GM21367 (cell line): ENCODE results near the gene PLCB3.

Experiments used
- ATAC-seq: cut with Tn5 transposase; IDR thresholded peaks from one replicate; pipeline ENCODE4 v1.9.1; 2021; ENCODE audit not compliant: unreplicated experiment

Gene PLCB3

DNA sequence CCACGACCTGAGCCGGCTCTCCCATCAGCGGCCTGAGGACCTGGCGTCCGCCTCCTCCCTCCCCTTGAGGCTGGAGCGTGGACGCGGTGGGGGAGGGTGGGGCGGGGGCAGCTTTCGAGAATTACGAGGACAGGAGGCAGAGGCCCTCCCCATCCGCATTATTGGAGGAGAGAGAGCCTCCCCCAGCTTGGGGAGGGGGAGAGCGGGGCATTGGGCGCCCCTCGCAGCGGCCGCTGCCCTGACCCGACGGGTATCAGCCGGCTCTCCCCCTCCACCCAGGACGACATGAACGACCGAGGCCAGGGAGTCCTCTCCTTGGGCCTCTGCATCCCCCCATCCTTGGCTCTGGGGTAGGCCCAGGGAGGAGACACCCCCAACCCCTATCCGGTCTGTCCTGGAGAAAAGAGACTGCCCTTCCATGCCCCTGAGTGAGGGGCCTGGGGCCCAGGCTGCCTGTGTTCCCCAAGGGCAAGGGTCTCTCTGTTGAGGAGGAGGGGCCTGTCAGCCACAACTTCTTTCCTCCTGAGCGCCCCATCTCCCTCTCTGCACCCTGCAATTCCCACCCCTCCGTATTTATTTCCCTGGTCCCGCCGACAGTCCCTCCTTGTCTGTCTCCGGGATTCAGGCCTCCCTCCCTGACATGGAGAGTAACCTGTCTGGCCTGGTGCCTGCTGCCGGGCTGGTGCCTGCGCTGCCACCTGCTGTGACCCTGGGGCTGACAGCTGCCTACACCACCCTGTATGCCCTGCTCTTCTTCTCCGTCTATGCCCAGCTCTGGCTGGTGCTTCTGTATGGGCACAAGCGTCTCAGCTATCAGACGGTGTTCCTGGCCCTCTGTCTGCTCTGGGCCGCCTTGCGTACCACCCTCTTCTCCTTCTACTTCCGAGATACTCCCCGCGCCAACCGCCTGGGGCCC is 34.8 kb downstream of the PLCB3 start:
- ATAC-seq, result no peak

DNA sequence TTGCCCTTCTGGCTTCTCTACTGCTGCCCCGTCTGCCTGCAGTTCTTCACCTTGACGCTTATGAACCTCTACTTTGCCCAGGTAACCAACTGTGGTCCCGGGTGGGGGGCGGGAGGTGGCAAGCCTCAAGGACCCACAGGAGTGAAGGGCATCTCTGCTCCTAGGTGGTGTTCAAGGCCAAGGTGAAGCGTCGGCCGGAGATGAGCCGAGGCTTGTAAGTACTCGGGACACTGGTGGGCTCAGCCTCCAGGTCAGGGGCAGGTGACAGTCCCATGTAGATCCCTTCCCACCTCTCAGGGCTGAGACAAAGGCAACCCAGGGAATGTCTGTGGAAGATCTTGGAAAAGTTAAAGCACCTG is 35.5 kb downstream of the PLCB3 start:
- no peak for ATAC-seq

DNA sequence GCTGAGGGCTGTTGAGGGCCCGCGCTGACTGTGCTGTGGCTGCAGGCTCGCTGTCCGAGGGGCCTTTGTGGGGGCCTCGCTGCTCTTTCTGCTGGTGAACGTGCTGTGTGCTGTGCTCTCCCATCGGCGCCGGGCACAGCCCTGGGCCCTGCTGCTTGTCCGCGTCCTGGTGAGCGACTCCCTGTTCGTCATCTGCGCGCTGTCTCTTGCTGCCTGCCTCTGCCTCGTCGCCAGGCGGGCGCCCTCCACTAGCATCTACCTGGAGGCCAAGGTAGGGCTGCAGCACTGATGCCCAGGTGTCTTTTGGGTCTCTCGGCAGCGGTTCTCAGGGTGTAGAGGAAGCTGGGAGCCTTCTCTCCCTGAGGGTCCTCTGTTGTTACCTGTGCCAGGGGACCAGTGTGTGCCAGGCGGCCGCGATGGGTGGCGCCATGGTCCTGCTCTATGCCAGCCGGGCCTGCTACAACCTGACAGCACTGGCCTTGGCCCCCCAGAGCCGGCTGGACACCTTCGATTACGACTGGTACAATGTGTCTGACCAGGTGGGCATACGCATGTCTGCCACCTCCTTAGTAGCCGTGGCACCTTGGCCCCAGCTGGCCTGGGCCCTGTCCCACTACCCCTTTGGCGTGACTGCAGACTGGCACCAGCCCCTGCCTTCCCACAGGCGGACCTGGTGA is 36.5 kb downstream of the PLCB3 start:
- ATAC-seq, result no peak

DNA sequence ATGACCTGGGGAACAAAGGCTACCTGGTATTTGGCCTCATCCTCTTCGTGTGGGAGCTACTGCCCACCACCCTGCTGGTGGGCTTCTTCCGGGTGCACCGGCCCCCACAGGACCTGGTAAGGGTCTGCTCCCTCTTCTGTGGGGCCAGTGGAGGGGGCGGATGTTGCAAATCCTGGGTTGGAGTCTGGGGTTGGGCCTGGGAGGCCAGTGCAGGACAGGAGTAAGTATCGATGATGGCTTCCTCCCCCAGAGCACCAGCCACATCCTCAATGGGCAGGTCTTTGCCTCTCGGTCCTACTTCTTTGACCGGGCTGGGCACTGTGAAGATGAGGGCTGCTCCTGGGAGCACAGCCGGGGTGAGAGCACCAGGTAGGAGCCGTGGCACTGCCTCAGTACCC is 37.0 kb downstream of the PLCB3 start:
- ATAC-seq, result no peak

DNA sequence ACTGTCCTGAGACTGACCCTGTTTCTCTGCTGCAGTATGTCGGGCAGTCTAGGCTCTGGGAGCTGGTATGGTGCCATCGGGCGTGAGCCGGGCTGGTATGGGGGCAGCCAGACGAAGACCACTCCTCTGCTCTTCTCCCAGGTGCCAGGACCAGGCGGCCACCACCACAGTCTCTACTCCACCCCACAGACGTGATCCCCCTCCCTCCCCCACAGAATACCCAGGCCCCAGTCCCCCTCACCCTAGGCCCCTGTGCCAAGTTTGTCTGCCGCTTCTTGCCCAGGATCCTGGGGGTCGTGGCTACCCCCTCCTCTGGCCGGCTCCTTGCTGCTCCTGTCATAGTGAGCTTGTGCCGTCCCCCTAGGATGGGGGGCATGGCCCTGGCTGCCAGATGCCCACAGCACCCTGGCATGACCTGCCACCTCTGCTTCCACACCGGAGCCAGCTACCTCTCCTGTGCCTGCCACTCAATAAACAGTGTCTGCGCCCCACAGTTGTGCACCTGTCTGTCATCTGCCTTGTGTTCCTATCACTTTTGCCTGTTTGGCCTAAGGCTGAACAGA is 37.8 kb downstream of the PLCB3 start:
- ATAC-seq, result no peak

DNA sequence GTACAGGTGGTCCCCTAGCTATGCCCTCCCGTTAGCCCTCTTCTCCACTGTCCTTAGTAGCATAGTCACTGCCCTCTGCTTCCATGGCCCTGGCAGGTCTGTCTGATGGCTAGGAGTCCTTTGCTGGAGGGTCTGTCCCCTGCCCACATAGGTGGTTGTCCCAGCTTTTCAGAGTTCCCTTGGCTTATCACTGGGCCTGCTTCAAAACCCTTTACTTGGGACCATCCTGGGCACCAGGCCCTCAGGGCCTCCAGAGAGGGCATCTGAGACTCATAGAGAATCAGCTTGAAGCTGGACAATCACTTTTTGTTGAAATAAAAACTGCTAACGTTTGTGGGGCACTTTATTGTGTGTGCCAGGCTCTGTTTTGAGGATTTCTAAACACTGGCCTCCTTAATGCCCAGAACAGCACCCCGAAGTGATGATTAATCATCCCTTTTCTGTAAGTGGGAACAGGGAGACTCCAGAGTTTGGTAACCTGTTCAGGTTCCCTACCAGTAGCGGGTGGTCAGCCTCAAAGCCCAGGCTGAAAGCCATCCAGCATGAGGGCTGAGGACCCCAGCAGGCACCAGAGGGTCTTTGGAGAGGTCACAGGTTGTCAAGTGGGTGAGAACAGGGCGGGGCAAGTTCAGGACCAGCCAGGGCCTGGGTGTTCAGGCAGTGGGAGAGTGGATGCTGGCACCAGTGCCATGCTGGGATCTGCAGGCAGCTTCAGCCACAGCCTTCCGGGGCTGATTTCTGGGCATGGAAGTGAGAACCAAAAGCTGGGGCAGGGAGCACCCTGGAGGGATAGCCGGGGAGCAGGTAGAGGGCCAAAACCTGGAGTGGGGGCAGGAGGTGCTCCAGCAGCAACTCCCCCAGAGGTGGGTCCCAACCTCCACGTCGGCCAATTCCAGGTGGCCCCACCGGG is 39.3 kb downstream of the PLCB3 start:
- no peak for ATAC-seq

DNA sequence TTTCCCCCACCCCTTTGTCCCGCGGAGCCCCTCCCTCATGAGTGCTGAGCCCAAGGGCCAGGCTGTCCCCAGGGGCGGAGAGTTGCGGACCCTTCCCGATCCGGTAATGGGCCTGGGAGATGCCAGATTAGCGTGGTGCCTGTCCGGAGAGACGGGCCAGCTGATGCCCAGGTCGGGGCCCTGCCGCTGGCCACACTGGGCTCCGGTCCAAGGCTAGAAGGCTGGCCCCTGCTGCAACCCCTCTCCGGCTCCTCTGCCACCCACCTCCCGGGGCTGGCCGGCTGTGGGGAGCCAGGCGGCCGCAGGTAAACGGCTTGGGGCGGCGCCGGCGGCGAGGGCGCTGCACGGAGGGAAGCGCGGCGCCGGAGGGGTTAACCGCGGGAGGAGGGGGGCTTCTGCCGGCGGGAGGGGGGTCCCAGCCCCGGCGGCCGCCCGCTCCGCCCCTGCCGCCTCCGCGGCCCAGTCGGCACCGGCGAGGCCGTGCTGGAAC is 40.0 kb downstream of the PLCB3 start, which contains the start of gene KCNK4:
Gene KCNK4, plus strand, starts transcription at position 41 of the 490 bp plus-strand sequence. CDS start 1,717 bp downstream, outside the sequence.
- ATAC-seq, result no peak

DNA sequence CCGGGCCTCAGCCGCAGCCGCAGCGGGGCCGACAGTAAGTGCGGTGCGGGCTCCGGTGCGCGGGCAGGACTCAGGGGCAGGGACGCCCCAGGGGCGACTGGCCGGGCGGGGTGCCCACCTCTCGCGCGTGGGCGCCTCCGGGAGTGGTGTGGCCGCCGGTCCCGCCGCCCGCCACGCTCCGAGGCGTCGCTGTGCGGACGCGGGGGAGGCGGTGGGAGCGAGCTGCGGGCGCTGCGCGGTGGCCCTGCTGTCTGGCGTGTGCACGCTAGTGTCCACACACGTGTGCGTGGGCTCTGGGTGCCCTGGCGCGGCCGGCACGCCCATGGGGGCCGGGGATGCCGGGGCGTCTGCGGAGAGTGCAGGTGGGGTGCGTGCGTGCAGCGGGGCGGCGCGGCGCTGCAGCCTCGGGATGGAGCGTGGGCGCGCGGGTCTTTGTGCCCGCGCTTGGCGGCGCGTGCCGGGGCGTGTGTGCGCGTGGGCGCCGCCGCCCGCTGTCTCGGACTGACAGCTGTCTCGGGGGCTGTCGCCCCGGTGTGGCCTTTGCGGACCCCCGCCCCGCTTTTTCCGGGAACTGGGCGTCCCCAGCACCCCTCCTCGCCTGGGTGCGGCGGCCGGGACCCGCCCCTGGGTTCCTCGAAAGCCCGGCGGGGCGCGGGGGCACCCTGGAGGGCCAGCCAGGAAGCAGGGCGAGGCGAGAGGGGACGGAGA is 40.6 kb downstream of the PLCB3 start:
- no peak for ATAC-seq

- no peak for ATAC-seq
These were observed 41.3 kb downstream of the PLCB3 start for GRCh38 chr11:64292460-64293254.

- ATAC-seq, result no peak
These were observed 43.4 kb downstream of the PLCB3 start for GRCh38 chr11:64294774-64295173.

DNA sequence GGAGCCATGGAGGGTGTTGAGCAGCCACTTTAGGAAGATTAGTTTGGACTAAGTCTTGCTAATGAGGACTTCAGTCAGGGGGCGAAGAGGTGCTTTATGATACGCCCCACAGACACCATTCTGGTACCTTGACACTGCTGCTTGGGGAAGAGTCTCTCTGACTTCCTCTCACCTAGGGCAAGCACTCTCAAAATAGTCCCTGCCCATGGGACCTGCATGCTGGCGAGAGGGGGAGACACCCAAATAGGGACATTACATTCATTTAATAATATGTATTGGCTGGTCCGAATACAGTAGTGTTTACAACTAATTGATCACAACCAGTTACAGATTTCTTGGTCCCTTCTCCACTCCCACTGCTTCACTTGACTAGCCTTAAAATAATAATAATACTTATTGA is 44.4 kb downstream of the PLCB3 start:
- no peak for ATAC-seq

DNA sequence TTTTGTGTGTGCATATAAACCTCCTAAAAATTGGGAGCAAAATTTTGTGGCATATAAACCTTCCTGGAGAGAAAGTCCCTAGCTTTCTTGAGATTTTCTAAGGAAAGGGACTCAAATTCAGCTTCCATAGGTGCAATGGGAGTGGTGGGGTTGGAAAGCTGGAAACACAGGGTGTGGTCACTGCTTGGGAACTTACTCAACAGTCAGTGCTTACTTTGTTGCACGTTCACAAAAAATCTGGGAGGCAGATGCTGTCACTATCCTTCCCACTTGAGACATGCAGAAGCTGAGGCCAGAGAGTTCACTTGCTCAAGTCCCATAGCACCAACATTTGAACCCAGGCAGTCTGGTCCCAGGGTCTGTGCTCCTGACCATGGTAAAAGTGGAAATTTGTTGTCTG is 44.9 kb downstream of the PLCB3 start:
- no peak for ATAC-seq

DNA sequence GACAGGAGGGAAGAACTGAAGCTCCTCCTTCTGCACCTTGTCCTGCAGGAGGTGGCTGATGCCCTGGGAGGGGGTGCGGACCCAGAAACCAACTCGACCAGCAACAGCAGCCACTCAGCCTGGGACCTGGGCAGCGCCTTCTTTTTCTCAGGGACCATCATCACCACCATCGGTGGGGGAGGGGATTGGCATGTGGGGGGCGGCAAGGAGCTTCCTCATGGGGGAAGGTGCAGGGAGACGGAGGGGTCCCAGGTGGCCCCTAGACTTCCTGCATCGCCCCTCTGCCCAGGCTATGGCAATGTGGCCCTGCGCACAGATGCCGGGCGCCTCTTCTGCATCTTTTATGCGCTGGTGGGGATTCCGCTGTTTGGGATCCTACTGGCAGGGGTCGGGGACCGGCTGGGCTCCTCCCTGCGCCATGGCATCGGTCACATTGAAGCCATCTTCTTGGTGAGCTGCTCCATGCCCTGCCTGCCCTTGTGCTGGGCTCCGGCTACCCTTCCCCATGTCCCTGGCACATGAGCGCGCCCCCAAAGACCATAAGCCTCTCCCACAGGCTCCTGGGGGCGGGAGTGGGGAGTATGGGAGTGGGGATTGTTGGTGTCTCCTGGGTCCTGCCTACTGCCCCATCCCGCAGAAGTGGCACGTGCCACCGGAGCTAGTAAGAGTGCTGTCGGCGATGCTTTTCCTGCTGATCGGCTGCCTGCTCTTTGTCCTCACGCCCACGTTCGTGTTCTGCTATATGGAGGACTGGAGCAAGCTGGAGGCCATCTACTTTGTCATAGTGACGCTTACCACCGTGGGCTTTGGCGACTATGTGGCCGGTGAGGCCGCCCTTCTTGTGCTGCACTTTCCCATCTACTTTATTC is 45.7 kb downstream of the PLCB3 start:
- no peak for ATAC-seq

- ATAC-seq, result no peak
These were observed 46.5 kb downstream of the PLCB3 start for GRCh38 chr11:64297699-64298358.

DNA sequence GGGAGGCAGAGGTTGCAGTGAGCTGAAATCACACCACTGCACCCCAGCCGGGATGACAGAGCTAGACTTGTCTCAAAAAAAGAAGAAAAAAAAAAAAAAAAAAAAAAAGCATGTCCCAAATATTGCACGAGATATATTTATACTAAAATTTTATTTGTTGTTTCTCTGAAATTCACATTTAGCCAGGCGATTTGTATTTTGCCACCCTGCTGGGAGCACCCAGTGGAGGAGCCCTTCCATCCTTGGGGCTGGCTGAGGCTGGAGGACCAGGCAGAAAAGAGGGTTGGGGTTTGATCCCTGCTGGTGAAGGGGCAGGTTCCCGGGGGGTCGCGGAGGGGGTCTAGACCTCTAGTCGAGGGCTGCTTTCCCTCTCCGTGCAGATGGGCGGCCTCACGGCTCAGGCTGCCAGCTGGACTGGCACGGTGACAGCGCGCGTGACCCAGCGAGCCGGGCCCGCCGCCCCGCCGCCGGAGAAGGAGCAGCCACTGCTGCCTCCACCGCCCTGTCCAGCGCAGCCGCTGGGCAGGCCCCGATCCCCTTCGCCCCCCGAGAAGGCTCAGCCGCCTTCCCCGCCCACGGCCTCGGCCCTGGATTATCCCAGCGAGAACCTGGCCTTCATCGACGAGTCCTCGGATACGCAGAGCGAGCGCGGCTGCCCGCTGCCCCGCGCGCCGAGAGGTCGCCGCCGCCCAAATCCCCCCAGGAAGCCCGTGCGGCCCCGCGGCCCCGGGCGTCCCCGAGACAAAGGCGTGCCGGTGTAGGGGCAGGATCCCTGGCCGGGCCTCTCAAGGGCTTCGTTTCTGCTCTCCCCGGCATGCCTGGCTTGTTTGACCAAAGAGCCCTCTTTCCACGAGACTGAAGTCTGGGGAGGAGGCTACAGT is 47.9 kb downstream of the PLCB3 start:
- no peak for ATAC-seq

DNA sequence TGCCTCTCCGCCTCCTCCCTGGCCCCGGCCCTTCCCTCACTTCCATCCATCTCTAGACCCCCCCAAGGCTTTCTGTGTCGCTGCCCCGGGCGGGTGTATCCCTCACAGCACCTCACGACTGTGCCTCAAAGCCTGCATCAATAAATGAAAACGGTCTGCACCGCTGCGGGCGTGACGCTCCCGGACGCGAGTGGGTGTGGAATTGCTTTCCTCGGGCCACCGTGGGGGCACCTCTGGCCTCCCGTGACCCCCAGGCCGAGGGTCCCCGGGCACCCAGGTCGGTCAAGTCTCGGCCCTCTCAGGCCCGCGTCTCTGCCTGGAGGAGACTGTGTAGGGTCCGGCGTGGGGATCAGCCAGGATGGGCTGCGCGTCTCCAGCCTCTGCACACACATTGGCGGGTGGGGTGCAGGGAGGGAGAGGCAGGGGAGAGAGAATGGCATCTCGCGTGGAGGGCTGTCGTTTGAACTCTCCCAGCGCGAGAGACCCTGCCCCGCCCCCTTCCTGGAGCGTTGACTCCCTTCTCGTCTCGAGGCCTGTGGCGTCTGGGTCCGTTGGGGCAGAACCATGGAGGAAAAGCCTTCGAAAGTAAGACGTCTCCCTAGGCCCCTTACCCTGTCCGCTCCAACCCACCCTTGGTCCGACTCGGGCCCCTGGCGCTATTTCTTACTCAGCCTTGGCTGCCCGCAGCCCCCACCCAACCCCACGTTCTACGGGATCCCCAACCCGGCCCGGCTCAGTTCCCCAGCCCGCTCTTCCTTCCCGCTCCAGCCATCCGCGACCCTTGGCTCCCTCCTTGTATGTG is 48.7 kb downstream of the PLCB3 start, which contains the start of gene CATSPERZ:
Gene CATSPERZ, plus strand, starts transcription at position 512 of the 802 bp plus-strand sequence. Its CDS starts 53 bp downstream, at position 565.
- ATAC-seq, result no peak
